Uterus (tissue), 4 donors: ENCODE data around the gene PTPRG. TPM values are rescaled to one million over a fixed set of nuclear protein-coding genes. Genes with fewer than 3 reads are reported as not detected.

Source experiments
- DNase-seq, 2 donors: peaks; one replicate each; pipeline ENCODE4 v3.0.0-alpha.2; 2019 to 2020
- H3K27ac ChIP-seq, 2 donors: fragments of 200-600 bp; sonication (generic); 1 replicate in 1 of 2; 2 replicates in 1 of 2; pipeline ENCODE4 v1.5.1; 2016 to 2018
- H3K27me3 ChIP-seq, 2 donors: fragments of 200-600 bp; sonication (generic); one replicate each; pipeline ENCODE4 v1.5.1; 2018 to 2019; ENCODE audit warnings: control low read depth in 1 of 2
- H3K36me3 ChIP-seq, 2 donors: fragments of 200-600 bp; sonication (generic); one replicate each; pipeline ENCODE4 v1.5.1; 2019; ENCODE audit warnings: control low read depth in 1 of 2
- H3K4me1 ChIP-seq, 2 donors: fragments of 200-600 bp; sonication (generic); one replicate each; pipeline ENCODE4 v1.5.1; 2018 to 2019; ENCODE audit warnings: control low read depth in 1 of 2
- H3K4me3 ChIP-seq, 2 donors: fragments of 200-600 bp; sonication (generic); 1 replicate in 1 of 2; 2 replicates in 1 of 2; pipeline ENCODE4 v1.5.1; 2018 to 2019; ENCODE audit warnings: mild to moderate bottlenecking in 1 of 2
- H3K9me3 ChIP-seq, 2 donors: fragments of 200-600 bp; sonication (generic); one replicate each; pipeline ENCODE4 v1.5.1; 2019; ENCODE audit warnings: control low read depth in 1 of 2
- POLR2A ChIP-seq, 2 donors: fragments of 450-650 bp; IDR thresholded peaks; one replicate each; pipeline ENCODE4 v1.6.1; 2016; ENCODE audit warnings: antibody characterized with exemption in 2 of 2, mild to moderate bottlenecking in 1 of 2, moderate library complexity in 1 of 2
- intact Hi-C: fragments of 100-400 bp; cut with DNase I; formaldehyde crosslinking; loops from one replicate; pipeline ENCODE4 v1.15.1; 2023; ENCODE audit warnings: low total_unique reads
- total RNA-seq, 4 donors: library from RNA; depleted of rRNA in 3 of 4; stranded (reverse); fragments of >200 nt in 3 of 4; gene quantifications; one replicate each; pipeline versions ENCODE4 v1.1.0 to v1.2.4, GENCODE V29; 2014 to 2023
- TF ChIP-seq, protein P1 (sequence below), 4 experiments: fragments of 200-600 bp in 2 of 4; fragments of 450-650 bp in 2 of 4; sonication (generic) in 2 of 4; IDR thresholded peaks; one replicate each; pipeline ENCODE4 v1.5.1; 2016 to 2019; ENCODE audit warnings: antibody characterized with exemption in 4 of 4, mild to moderate bottlenecking in 2 of 4, moderate library complexity in 1 of 4
- donor health status: DM: yes; HTN: yes; CAD: no.

Gene PTPRG
- total RNA-seq, 4 donors from 2014 or later = 43.5 to 136 (median 62.6) TPM

DNA sequence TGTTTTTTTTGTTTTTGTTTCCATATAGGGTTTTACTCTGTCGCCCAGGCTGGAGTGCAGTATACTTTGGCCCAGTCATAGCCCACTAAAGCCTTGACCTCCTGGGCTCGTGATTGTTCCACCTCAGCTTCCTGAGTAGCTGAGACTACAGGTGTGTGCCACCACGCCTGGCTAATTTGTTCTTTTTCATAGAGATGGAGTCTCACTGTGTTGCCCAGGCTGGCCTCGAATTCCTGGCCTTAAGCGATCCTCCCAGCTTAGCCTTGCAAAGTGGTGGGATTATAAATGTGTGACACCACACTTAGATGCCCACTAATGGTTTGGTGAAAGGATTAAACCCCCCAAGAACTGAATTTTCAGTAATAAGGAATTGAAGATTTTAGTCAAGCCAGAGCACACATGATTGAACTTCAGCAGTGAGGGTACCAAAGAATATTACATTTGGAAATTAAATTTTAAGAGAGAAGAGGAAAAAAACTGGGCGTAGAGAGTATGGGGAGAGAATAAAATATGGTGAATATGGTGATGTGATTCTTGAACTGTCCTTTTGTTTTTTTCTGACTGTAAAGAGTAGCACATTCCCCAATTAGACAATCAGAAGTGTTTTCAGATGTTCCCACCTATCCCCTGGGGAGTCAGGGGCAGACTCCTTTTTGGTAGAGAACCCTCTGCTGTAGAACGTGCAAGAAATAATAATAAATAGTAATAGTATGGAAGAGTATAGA, 208.1 kb downstream of the PTPRG start:
- Histone ChIP-seq H3K4me3 (no peak overlapping the region), H3K27ac (no peak overlapping the region), H3K36me3 (no peaks in the 10 kb centered on the region), H3K27me3 (no peaks in the 10 kb centered on the region), H3K4me1 (no peaks in the 10 kb centered on the region), H3K9me3 (no peaks in the 10 kb centered on the region)
- intact Hi-C loops = no loop called here
- TF ChIP-seq, protein P1, sequence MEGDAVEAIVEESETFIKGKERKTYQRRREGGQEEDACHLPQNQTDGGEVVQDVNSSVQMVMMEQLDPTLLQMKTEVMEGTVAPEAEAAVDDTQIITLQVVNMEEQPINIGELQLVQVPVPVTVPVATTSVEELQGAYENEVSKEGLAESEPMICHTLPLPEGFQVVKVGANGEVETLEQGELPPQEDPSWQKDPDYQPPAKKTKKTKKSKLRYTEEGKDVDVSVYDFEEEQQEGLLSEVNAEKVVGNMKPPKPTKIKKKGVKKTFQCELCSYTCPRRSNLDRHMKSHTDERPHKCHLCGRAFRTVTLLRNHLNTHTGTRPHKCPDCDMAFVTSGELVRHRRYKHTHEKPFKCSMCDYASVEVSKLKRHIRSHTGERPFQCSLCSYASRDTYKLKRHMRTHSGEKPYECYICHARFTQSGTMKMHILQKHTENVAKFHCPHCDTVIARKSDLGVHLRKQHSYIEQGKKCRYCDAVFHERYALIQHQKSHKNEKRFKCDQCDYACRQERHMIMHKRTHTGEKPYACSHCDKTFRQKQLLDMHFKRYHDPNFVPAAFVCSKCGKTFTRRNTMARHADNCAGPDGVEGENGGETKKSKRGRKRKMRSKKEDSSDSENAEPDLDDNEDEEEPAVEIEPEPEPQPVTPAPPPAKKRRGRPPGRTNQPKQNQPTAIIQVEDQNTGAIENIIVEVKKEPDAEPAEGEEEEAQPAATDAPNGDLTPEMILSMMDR (IDR thresholded peaks at IDR 0.05) = no peak
- TF ChIP-seq POLR2A (IDR thresholded peaks at IDR 0.05) = no peak
- DNase-seq = no peak

GRCh38 chr3:61771976-61772375, 210.6 kb downstream of the PTPRG start:
- H3K9me3 ChIP-seq = no peaks in the 10 kb centered on the region
- no peaks in the 10 kb centered on the region for H3K4me1 ChIP-seq
- no peaks in the 10 kb centered on the region for H3K27me3 ChIP-seq
- TF ChIP-seq POLR2A (IDR thresholded peaks at IDR 0.05) = no peak
- TF ChIP-seq, protein P1 (IDR thresholded peaks at IDR 0.05) = no peak
- intact Hi-C loops = no loop called here
- no peak for DNase-seq
- no peak overlapping the region for H3K4me3 ChIP-seq
- H3K27ac ChIP-seq = no peak overlapping the region
- H3K36me3 ChIP-seq = no peaks in the 10 kb centered on the region

DNA sequence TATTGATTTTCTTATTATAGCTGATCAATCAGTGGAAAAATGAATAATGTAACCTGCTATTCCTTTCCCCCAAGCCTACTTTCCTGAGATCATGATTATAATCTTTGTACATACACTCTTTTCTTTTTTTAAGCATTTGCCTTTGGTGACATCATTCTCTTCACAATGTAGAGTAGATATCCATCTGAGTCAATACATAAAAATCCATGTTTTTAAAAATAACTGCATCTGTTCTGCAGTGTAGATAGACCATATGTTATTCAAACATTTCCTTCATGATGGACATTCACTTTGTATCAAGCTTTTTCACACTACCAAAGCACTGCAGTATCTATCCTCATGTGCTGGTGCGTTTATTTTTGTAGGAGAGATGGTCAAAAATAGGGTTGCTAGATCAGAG, 211.1 kb downstream of the PTPRG start:
- intact Hi-C loops = no loop called here
- TF ChIP-seq, protein P1 (IDR thresholded peaks at IDR 0.05) = no peak
- TF ChIP-seq POLR2A (IDR thresholded peaks at IDR 0.05) = no peak
- no peak overlapping the region for H3K4me3 ChIP-seq

GRCh38 chr3:61774279-61774890, 213.0 kb downstream of the PTPRG start:
- Histone ChIP-seq H3K27ac (no peak overlapping the region), H3K4me1 (no peaks in the 10 kb centered on the region), H3K4me3 (no peak overlapping the region), H3K27me3 (no peaks in the 10 kb centered on the region), H3K9me3 (no peaks in the 10 kb centered on the region), H3K36me3 (no peaks in the 10 kb centered on the region)
- DNase-seq = no peak
- no peak for TF ChIP-seq POLR2A (IDR thresholded peaks at IDR 0.05)
- TF ChIP-seq, protein P1 (IDR thresholded peaks at IDR 0.05) = no peak
- intact Hi-C loops = no loop called here

More for the DNA sequence above, 211.1 kb downstream of the PTPRG start:
- no peaks in the 10 kb centered on the region for H3K36me3 ChIP-seq
- DNase-seq = no peak
- no peaks in the 10 kb centered on the region for H3K9me3 ChIP-seq
- no peaks in the 10 kb centered on the region for H3K4me1 ChIP-seq
- H3K27ac ChIP-seq = no peak overlapping the region
- H3K27me3 ChIP-seq = no peaks in the 10 kb centered on the region

- Histone ChIP-seq H3K27ac (no peak overlapping the region), H3K4me3 (no peak overlapping the region), H3K4me1 (no peaks in the 10 kb centered on the region), H3K36me3 (no peaks in the 10 kb centered on the region), H3K27me3 (no peaks in the 10 kb centered on the region), H3K9me3 (no peaks in the 10 kb centered on the region)
- TF ChIP-seq POLR2A (IDR thresholded peaks at IDR 0.05) = no peak
- TF ChIP-seq, protein P1 (IDR thresholded peaks at IDR 0.05) = no peak
- intact Hi-C loops = no loop called here
- no peak for DNase-seq
Measured at GRCh38 chr3:61776390-61776789, 215.0 kb downstream of the PTPRG start.
